NCI-H1092 treated with DMSO at 0.1 percent for 48 hours (cell line): ENCODE results near the gene ACD.

Source experiments
- DNase-seq: peaks from one replicate; lab custom pipeline; 2025; lab: John Stamatoyannopoulos, UW

Gene ACD

GRCh38 chr16:67647681-67648080 is 12.4 kb downstream of the ACD start:
- DNase-seq: no peak

- DNase-seq: no peak
These were observed 12.9 kb downstream of the ACD start for GRCh38 chr16:67647111-67647651.

- DNase-seq: no peak
These were observed 14.5 kb downstream of the ACD start for GRCh38 chr16:67645397-67646121.

- DNase-seq: no peak
These were observed 16.0 kb downstream of the ACD start for GRCh38 chr16:67644038-67644437.

GRCh38 chr16:67641779-67642708 is 18.0 kb downstream of the ACD start:
- DNase-seq: peak; percentile 86

GRCh38 chr16:67637625-67638024 is 22.4 kb downstream of the ACD start:
- DNase-seq: no peak

- no peak for DNase-seq
These were observed 23.3 kb downstream of the ACD start for GRCh38 chr16:67636713-67637112.

GRCh38 chr16:67632415-67633172 is 27.5 kb downstream of the ACD start:
- no peak for DNase-seq

GRCh38 chr16:67628216-67628615 is 31.8 kb downstream of the ACD start:
- DNase-seq: no peak

GRCh38 chr16:67613808-67614207 is 46.3 kb downstream of the ACD start:
- no peak for DNase-seq

- no peak for DNase-seq
These were observed 51.7 kb downstream of the ACD start for GRCh38 chr16:67608364-67608763.
